Colonic mucosa (tissue), 4 donors: Measurements from ENCODE around the gene PTGER2. TPM values are rescaled to one million over a fixed set of nuclear protein-coding genes. Genes with fewer than 3 reads are reported as not detected.

Source experiments
- DNase-seq: peaks from one replicate; pipeline ENCODE4 v3.0.0-alpha.2; 2020
- H3K27ac ChIP-seq: fragments of 200-600 bp; one replicate; pipeline ENCODE4 v1.8.0; 2021
- H3K27me3 ChIP-seq: fragments of 200-600 bp; one replicate; pipeline ENCODE4 v1.8.0; 2021
- H3K36me3 ChIP-seq: fragments of 200-600 bp; one replicate; pipeline ENCODE4 v1.8.0; 2021
- H3K4me1 ChIP-seq: fragments of 200-600 bp; one replicate; pipeline ENCODE4 v1.8.0; 2021; ENCODE audit warnings: mild to moderate bottlenecking
- H3K4me3 ChIP-seq: fragments of 200-600 bp; one replicate; pipeline ENCODE4 v1.8.0; 2021
- H3K9ac ChIP-seq, 2 donors: one replicate each; pipeline ENCODE4 v1.7.0; 2013; ENCODE audit warnings: control low read depth in 2 of 2, low read depth in 2 of 2, low read length in 2 of 2
- H3K9me3 ChIP-seq: fragments of 200-600 bp; one replicate; pipeline ENCODE4 v1.8.0; 2021
- intact Hi-C: fragments of 100-400 bp; cut with DNase I; formaldehyde crosslinking; loops from one replicate; pipeline ENCODE4 v1.14.1; 2022
- total RNA-seq, 2 donors: library from RNA; stranded (reverse); fragmentation: NEBNext Ultra II Directional in 1 of 2; extraction: Animal tissue kit (Norgen Biotek cat#: 25700) in 1 of 2; gene quantifications; one replicate each; pipeline ENCODE4 v1.2.1, GENCODE V29; 2021
- TF ChIP-seq, protein P1 (sequence below): fragments of 200-600 bp; IDR thresholded peaks from one replicate; pipeline ENCODE4 v1.8.0; 2022; ENCODE audit warnings: antibody characterized with exemption, mild to moderate bottlenecking
- donor health status: healthy.
- donor health status: DM: no; HTN: no; CAD: no.
- donor health status: DM: no; HTN: no; CAD: no.

PTGER2 gene
- total RNA-seq, 2 donors from 2014 or later: 4.3 to 6.6 TPM

DNA sequence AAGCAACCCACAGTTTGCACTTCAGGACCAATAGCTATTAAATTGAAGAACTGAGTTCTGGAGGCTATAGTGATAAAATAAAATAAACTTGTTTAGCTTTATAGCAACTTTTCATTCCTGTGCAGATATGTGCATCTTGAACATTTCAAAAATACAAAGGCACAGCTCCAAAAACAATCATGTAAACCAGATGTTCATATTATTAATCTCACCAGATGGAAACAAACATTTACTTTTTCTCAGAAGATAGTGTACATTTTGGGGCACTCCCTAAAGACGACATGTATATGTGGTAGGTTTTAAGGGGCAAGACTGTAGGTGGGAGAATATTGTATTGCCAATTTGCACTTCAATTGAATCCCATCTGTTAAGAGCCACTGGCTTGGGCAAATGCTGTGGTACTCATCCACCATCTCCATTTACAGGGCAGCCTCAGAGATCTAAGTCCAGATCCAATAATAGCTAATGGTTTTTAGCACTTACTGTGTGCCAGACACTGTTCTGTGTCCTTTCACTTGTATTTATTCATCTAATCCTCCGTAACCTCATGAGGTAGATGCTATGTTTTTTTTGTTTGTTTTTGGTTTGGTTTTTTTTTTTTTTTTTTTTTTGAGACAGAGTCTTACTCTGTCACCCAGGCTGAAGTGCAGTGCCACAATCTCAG lies 49.1 kb downstream of the PTGER2 start:
- intact Hi-C loops: no loop called here
- Histone ChIP-seq H3K36me3 (no peaks in the 10 kb centered on the region), H3K9ac (no peak overlapping the region), H3K9me3 (no peaks in the 10 kb centered on the region), H3K27ac (no peak overlapping the region), H3K4me3 (no peak overlapping the region), H3K4me1 (no peaks in the 10 kb centered on the region), H3K27me3 (no peaks in the 10 kb centered on the region)
- no peak for DNase-seq
- TF ChIP-seq, protein P1, sequence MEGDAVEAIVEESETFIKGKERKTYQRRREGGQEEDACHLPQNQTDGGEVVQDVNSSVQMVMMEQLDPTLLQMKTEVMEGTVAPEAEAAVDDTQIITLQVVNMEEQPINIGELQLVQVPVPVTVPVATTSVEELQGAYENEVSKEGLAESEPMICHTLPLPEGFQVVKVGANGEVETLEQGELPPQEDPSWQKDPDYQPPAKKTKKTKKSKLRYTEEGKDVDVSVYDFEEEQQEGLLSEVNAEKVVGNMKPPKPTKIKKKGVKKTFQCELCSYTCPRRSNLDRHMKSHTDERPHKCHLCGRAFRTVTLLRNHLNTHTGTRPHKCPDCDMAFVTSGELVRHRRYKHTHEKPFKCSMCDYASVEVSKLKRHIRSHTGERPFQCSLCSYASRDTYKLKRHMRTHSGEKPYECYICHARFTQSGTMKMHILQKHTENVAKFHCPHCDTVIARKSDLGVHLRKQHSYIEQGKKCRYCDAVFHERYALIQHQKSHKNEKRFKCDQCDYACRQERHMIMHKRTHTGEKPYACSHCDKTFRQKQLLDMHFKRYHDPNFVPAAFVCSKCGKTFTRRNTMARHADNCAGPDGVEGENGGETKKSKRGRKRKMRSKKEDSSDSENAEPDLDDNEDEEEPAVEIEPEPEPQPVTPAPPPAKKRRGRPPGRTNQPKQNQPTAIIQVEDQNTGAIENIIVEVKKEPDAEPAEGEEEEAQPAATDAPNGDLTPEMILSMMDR: no peak

DNA sequence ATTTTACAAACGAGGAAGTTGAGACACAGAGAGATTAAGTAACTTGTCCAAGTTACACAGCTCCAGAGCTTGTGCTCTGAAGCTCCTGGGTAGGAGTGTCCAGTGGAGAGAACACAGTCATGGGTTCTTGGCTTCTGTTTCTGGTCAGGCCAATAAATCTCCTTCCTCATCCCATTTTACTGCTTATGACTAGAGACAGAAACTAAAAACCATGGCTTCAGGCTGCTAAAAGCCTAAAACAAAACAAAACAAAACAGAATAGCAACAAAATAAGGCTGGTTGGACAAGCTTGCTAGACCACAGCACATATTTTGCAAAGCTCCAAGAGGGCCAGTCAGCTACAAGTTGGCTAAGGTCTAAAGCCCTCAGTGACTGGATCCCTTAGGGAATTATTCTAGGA lies 49.8 kb downstream of the PTGER2 start:
- no peak overlapping the region for H3K4me3 ChIP-seq
- intact Hi-C loops: no loop called here
- no peak for DNase-seq

GRCh38 chr14:52365071-52365470 lies 51.0 kb downstream of the PTGER2 start:
- no peak overlapping the region for H3K4me3 ChIP-seq
- no peaks in the 10 kb centered on the region for H3K27me3 ChIP-seq
- no peaks in the 10 kb centered on the region for H3K9me3 ChIP-seq
- DNase-seq: no peak
- no peaks in the 10 kb centered on the region for H3K4me1 ChIP-seq
- TF ChIP-seq, protein P1: no peak
- no peak overlapping the region for H3K27ac ChIP-seq
- no peak overlapping the region for H3K9ac ChIP-seq
- no peaks in the 10 kb centered on the region for H3K36me3 ChIP-seq
- intact Hi-C loops: no loop called here

More for the DNA sequence above, 49.8 kb downstream of the PTGER2 start:
- Histone ChIP-seq H3K27ac (no peak overlapping the region), H3K36me3 (no peaks in the 10 kb centered on the region), H3K9me3 (no peaks in the 10 kb centered on the region), H3K4me1 (no peaks in the 10 kb centered on the region), H3K27me3 (no peaks in the 10 kb centered on the region), H3K9ac (no peak overlapping the region)
- TF ChIP-seq, protein P1: no peak

GRCh38 chr14:52366796-52367315 lies 52.7 kb downstream of the PTGER2 start:
- no peaks in the 10 kb centered on the region for H3K4me1 ChIP-seq
- H3K27ac ChIP-seq: no peak overlapping the region
- TF ChIP-seq, protein P1: no peak
- no peak overlapping the region for H3K4me3 ChIP-seq
- no peaks in the 10 kb centered on the region for H3K9me3 ChIP-seq
- no peak for DNase-seq
- intact Hi-C loops: no loop called here
- H3K36me3 ChIP-seq: no peaks in the 10 kb centered on the region
- no peak overlapping the region for H3K9ac ChIP-seq
- H3K27me3 ChIP-seq: no peaks in the 10 kb centered on the region

DNA sequence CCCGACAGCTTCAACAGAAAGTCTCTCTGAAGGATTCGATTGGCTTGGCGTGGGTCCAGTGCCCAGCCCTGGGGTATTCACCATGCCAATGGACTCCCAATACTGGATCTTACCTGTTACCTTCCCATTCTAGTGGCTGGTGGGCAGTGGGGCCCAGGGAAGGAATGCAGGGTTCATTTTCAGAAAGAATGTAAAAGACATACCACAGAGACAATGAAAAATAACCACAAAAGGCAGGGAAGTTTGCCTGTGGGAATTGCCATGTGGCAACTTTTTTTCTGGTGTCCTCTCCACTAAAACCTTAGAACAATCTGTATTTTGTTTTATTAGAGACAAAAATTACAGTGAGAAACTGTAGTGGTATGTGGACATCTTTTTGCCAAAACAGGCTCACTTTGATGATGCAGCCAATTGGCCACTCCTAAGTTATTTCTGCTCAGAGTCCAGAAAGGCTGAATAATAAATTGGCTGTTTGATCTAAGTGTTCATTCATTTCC lies 55.2 kb downstream of the PTGER2 start:
- Histone ChIP-seq H3K36me3 (no peaks in the 10 kb centered on the region), H3K27ac (no peak overlapping the region), H3K9me3 (no peaks in the 10 kb centered on the region), H3K4me1 (no peaks in the 10 kb centered on the region), H3K9ac (no peak overlapping the region), H3K4me3 (no peak overlapping the region), H3K27me3 (no peaks in the 10 kb centered on the region)
- TF ChIP-seq, protein P1: no peak
- intact Hi-C loops: no loop called here
- no peak for DNase-seq
